D721Med (cell line): ENCODE data around the gene ZNF18.
"Not testable (repeated sequence)": the region's sequence is repeated elsewhere in the genome, so short reads cannot be mapped to it uniquely, and the experiment has no call there.

Experiments
- DNase-seq: peaks from one replicate; pipeline ENCODE4 v3.0.0; 2011; ENCODE audit warnings: low spot score; ENCODE audit not compliant: insufficient read length
- FAIRE-seq: peaks from 2 replicates; lab custom pipeline; 2011; peaks lifted over from hg19 to GRCh38; lab: Jason Lieb, UNC
- TF ChIP-seq, protein P1 (sequence below): IDR thresholded peaks from 2 replicates; pipeline ENCODE4 v1.5.1; 2012; ENCODE audit warnings: mild to moderate bottlenecking, control low read depth; ENCODE audit not compliant: insufficient read depth; ENCODE audit errors: missing control alignments

ZNF18 gene

DNA sequence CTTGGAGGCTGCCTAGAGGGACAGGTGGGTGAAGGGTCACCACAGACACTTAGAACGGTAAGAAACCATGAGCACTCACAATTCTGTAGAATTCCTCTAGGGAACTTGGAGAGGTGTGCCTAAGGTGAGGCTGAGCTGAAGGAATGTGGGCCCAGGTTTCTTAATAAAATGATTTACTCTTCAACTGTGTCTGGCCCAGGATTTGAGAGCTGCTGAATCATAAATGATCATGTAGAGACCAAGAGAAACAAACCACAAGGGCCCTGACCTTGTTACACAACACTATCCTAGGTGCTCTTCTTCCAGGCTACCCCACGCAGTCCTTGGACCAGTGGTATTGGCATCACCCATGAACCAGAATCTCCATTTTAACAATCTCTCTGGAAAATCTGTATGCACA, 27.7 kb downstream of the ZNF18 start:
- DNase-seq (no peak), FAIRE-seq (no peak)
- TF ChIP-seq, protein P1, sequence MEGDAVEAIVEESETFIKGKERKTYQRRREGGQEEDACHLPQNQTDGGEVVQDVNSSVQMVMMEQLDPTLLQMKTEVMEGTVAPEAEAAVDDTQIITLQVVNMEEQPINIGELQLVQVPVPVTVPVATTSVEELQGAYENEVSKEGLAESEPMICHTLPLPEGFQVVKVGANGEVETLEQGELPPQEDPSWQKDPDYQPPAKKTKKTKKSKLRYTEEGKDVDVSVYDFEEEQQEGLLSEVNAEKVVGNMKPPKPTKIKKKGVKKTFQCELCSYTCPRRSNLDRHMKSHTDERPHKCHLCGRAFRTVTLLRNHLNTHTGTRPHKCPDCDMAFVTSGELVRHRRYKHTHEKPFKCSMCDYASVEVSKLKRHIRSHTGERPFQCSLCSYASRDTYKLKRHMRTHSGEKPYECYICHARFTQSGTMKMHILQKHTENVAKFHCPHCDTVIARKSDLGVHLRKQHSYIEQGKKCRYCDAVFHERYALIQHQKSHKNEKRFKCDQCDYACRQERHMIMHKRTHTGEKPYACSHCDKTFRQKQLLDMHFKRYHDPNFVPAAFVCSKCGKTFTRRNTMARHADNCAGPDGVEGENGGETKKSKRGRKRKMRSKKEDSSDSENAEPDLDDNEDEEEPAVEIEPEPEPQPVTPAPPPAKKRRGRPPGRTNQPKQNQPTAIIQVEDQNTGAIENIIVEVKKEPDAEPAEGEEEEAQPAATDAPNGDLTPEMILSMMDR = no peak

DNA sequence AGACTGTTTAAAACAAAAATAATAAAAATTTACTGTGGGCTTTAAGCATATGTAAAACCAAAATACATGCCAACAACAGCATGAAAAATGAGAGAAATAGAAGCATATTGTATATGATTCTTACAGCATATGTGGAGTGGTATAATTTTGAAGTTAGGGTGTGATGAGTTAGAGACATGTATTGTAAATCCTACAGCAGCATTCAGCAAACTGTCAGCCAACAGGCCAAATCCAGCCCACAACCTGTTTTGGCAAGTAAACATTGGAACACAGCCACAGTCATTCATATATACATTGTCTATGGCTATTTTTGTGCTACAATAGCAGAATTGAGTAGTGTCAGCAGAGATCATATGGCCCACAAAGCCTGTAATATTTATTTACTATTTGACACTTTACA, 42.3 kb downstream of the ZNF18 start:
- DNase-seq (no peak), FAIRE-seq (no peak)
- TF ChIP-seq, protein P1 = no peak

DNA sequence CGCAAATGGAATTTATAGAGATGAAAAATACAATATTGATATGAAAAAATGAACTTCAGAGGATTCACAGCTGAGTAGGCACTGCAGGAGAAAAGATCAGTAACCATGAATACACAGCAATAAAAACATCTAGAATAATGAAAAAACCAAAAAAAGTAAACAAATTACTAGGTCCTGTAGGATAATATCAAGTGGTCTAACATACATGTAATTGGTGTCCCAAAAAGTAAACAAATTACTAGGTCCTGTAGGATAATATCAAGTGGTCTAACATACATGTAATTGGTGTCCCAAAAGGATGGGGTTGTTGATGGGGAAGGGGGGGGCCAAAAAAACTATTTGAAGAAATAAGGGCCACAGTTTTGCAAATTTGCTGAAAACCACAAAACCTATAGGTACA, 43.4 kb downstream of the ZNF18 start:
- DNase-seq (no peak), FAIRE-seq (no peak)
- TF ChIP-seq, protein P1 = no peak

DNA sequence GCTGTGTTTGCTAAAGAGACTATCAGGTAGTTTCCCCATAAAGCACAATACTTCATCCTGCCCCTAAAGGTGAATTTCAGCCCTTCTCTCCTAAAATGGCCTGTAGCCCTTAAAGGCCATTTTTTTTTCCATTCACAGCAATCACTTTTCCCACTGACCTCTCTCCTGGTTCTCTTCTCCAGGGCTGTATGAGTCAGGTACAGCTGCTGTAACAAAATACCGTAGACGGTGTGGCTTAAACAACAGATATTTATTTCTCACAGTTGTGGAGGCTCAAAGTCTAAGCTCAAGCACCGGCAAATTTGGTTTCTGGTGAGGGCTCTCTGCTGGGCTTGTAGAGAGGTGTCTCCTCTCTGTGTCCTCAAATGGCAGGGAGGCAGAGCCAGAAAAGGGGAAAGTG, 44.7 kb downstream of the ZNF18 start:
- no peak for DNase-seq
- FAIRE-seq = no peak
- TF ChIP-seq, protein P1 = no peak

DNA sequence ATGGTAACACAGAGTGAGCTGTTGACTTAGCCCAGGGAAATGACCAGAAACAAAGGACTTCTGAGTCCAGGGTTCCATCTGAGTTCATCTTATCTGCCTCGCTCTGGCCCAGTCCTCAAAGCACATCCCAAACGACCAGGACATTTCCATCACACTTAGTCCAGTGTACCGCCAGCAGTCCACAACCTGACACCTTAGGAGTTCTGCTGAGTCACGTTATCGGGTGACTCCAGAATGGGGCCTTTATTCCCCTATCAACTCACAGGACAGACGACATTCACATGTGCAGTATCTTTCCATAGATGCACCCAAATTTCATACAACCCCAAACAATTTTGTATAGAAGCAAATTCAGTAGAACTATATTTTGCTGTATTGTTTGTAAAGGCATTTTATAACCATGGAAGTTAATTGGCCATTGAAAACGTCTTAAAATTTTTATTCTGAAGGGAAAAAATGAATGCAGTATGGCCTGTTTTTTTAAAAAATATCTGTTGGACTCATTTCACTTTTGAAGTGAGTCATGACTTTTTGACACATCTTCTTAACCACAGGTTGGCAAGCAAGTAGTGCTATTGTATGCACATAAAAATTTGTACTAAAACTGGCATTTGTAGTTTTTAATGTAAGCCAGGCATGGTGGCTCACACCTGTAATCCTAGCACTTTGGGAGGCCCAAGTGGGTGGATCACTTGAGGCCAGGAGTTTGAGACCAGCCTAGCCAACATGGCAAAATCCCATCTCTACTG, 46.3 kb downstream of the ZNF18 start:
- DNase-seq (no peak), FAIRE-seq (no peak)
- TF ChIP-seq, protein P1 = no peak

DNA sequence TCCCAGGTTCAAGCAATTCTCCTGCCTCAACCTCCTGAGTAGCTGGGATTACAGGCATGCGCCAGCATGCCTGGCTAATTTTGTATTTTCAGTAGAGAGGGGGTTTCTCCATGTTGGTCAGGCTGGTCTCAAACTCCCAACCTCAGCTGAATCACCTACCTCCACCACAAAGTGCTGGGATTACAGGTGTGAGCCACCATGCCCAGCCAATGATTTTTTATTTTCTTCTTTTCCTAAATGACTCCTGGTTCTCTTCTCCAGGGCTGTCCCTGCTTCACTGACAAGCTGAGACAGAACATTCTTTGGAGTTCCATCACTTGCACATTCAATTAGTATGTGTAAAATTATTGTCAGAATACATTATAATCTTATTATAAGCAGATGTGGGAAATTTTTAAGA, 47.7 kb downstream of the ZNF18 start:
- FAIRE-seq, DNase-seq: not testable (repeated sequence)

DNA sequence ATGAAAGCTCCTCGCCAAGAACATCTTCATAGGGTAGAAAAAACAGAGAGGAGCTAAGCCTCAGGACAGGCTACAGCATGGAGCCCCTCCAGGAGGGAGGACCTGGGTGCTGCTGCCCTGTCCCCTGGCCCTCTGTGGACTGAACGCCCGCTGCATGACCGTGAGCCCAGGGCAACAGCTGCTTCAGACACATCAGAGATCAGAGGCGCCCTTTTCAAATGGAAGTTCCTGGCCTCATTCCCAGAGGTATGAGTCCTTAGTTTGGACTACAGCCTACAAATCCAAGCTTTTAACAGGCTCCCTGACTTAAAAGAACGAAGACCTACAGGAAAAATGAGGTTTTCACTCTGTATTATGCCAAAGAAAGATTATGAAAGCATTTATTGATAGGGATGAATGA, 48.5 kb downstream of the ZNF18 start:
- FAIRE-seq = no peak
- TF ChIP-seq, protein P1 = no peak
- no peak for DNase-seq
